SK-N-SH (cell line): ENCODE measurements around the gene LHPP. TPM values are rescaled to one million over a fixed set of nuclear protein-coding genes. Genes with fewer than 3 reads are reported as not detected.

Experiments
- CTCF ChIA-PET: fragments of 300-600, 350-600 bp; formaldehyde crosslinking; extraction: SDS; loops from one replicate; lab custom pipeline; 2021; lab: Yijun Ruan, JAX
- POLR2A ChIA-PET: fragments of 350-600 bp; sonication (Branson Sonifier 250); formaldehyde crosslinking; extraction: SDS; loops from one replicate; lab custom pipeline; 2020; ENCODE audit warnings: antibody characterized with exemption, inconsistent platforms; lab: Yijun Ruan, JAX
- DNase-seq: peaks from one replicate; pipeline ENCODE4 v3.0.0; 2012
- H2AFZ ChIP-seq: fragments of 200-600 bp; sonication (generic); 2 replicates; pipeline ENCODE4 v1.8.1; 2016; ENCODE audit warnings: antibody characterized with exemption, mild to moderate bottlenecking, low read depth
- H3F3A ChIP-seq: fragments of 200-600 bp; sonication (generic); replicated peaks from 2 replicates; pipeline ENCODE3; 2016; ENCODE audit warnings: antibody characterized with exemption, mild to moderate bottlenecking; ENCODE audit not compliant: insufficient read depth
- H3K27ac ChIP-seq, 2 experiments: fragments of 200-500 bp in 1 of 2; fragments of 200-600 bp in 1 of 2; sonication (Bioruptor generic) in 1 of 2; sonication (generic), shearing (Covaris generic) in 1 of 2; 2 replicates each; pipeline versions ENCODE4 v1.5.1 to v1.6.1; 2014 to 2016; ENCODE audit warnings: low read depth in 2 of 2, inconsistent platforms in 1 of 2, low read length in 1 of 2, mild to moderate bottlenecking in 1 of 2, mixed read lengths in 1 of 2
- H3K27me3 ChIP-seq: fragments of 200-600 bp; sonication (generic), shearing (Covaris generic); 2 replicates; pipeline ENCODE4 v1.6.1; 2016; ENCODE audit warnings: mixed run types; ENCODE audit not compliant: insufficient read depth
- H3K36me3 ChIP-seq, 2 experiments: fragments of 200-500 bp in 1 of 2; fragments of 200-600 bp in 1 of 2; sonication (Bioruptor generic) in 1 of 2; sonication (generic) in 1 of 2; replicated peaks in 1 of 2; 2 replicates each; pipeline versions ENCODE3 to v1.5.1; 2014 to 2016; ENCODE audit warnings: low read length in 1 of 2, mild to moderate bottlenecking in 1 of 2; ENCODE audit not compliant: insufficient read depth in 2 of 2, control insufficient read depth in 1 of 2
- H3K4me1 ChIP-seq, 2 experiments: fragments of 200-500 bp in 1 of 2; fragments of 200-600 bp in 1 of 2; sonication (Bioruptor generic) in 1 of 2; sonication (generic), shearing (Covaris generic) in 1 of 2; 2 replicates each; pipeline versions ENCODE4 v1.5.1 to v1.6.1; 2014 to 2016; ENCODE audit warnings: low read depth in 1 of 2, low read length in 1 of 2, mixed run types in 1 of 2; ENCODE audit not compliant: insufficient read depth in 2 of 2, control insufficient read depth in 1 of 2
- H3K4me2 ChIP-seq: fragments of 200-600 bp; sonication (generic), shearing (Covaris generic); 2 replicates; pipeline ENCODE4 v1.6.1; 2017; ENCODE audit warnings: mixed run types
- H3K4me3 ChIP-seq, 2 experiments: fragments of 200-500 bp in 1 of 2; fragments of 200-600 bp in 1 of 2; sonication (Bioruptor generic) in 1 of 2; sonication (generic), shearing (Covaris generic) in 1 of 2; 2 replicates each; pipeline versions ENCODE4 v1.5.1 to v1.8.1; 2014 to 2016; ENCODE audit warnings: low read depth in 2 of 2, inconsistent platforms in 1 of 2, low read length in 1 of 2, mild to moderate bottlenecking in 1 of 2, mixed read lengths in 1 of 2, moderate library complexity in 1 of 2
- H3K79me2 ChIP-seq: fragments of 200-600 bp; sonication (generic); 2 replicates; pipeline ENCODE4 v1.8.1; 2017; ENCODE audit warnings: mild to moderate bottlenecking; ENCODE audit not compliant: insufficient read depth
- H3K9ac ChIP-seq: fragments of 200-600 bp; sonication (generic); 2 replicates; pipeline ENCODE4 v1.6.1; 2017; ENCODE audit warnings: mixed run types
- H3K9me2 ChIP-seq: fragments of 200-600 bp; sonication (generic); 2 replicates; pipeline ENCODE4 v1.6.1; 2017; ENCODE audit warnings: mixed run types
- H3K9me3 ChIP-seq: fragments of 200-600 bp; sonication (generic); 2 replicates; pipeline ENCODE4 v1.6.1; 2017; ENCODE audit warnings: mixed run types, mild to moderate bottlenecking, moderate library complexity
- H4K20me1 ChIP-seq: fragments of 200-600 bp; sonication (generic); 2 replicates; pipeline ENCODE4 v1.6.1; 2017; ENCODE audit warnings: mild to moderate bottlenecking, mixed run types; ENCODE audit not compliant: insufficient read depth
- EP300 ChIP-seq, 2 experiments: IDR thresholded peaks; 2 replicates each; pipeline versions ENCODE4 v1.4.0 to v1.6.1; 2012; ENCODE audit warnings: borderline replicate concordance in 1 of 2, low read depth in 1 of 2, low read length in 1 of 2
- EZH2phosphoT487 ChIP-seq: fragments of 200-600 bp; sonication (generic); IDR thresholded peaks from 2 replicates; pipeline ENCODE4 v1.6.1; 2017; ENCODE audit warnings: low read depth, mixed run types, mild to moderate bottlenecking, antibody characterized with exemption, moderate library complexity, borderline replicate concordance
- GATA2 ChIP-seq: sonication (generic); formaldehyde crosslinking; IDR thresholded peaks from 2 replicates; pipeline ENCODE4 v1.5.0; 2020; ENCODE audit warnings: mild to moderate bottlenecking, missing genetic modification reagents
- IRF3 ChIP-seq: fragments of 150-350 bp; IDR thresholded peaks from 2 replicates; pipeline ENCODE4 v1.6.1; 2016; ENCODE audit warnings: mild to moderate bottlenecking, low read depth, low read length
- JUND ChIP-seq: IDR thresholded peaks from 2 replicates; pipeline ENCODE4 v1.4.0; 2012
- MEF2A ChIP-seq: IDR thresholded peaks from 2 replicates; pipeline ENCODE4 v1.4.0; 2012; ENCODE audit warnings: low read depth, borderline replicate concordance
- NRF1 ChIP-seq: IDR thresholded peaks from 2 replicates; pipeline ENCODE4 v1.6.1; 2012; ENCODE audit warnings: low read depth, mild to moderate bottlenecking, low read length
- PBX3 ChIP-seq: IDR thresholded peaks from 2 replicates; pipeline ENCODE4; 2012
- REST ChIP-seq: IDR thresholded peaks from 2 replicates; pipeline ENCODE4 v1.6.1; 2012; ENCODE audit warnings: mild to moderate bottlenecking, low read depth, low read length, moderate library complexity
- RFX5 ChIP-seq: IDR thresholded peaks from 2 replicates; pipeline ENCODE4 v1.6.1; 2012; ENCODE audit warnings: mild to moderate bottlenecking, improper control_type of control experiment, low read length
- RXRA ChIP-seq: IDR thresholded peaks from 2 replicates; pipeline ENCODE4 v1.4.0; 2012; ENCODE audit warnings: low read depth, mild to moderate bottlenecking, borderline replicate concordance
- TAF1 ChIP-seq: IDR thresholded peaks from 2 replicates; pipeline ENCODE4 v1.6.1; 2012; ENCODE audit warnings: low read depth, mild to moderate bottlenecking, low read length, moderate library complexity, borderline replicate concordance
- TEAD4 ChIP-seq: IDR thresholded peaks from 2 replicates; pipeline ENCODE4 v1.4.0; 2012; ENCODE audit warnings: mild to moderate bottlenecking, borderline replicate concordance; ENCODE audit not compliant: insufficient read depth
- USF1 ChIP-seq: IDR thresholded peaks from 2 replicates; pipeline ENCODE4 v1.4.0; 2012; ENCODE audit warnings: low read depth, borderline replicate concordance
- USF2 ChIP-seq: fragments of 150-350 bp; IDR thresholded peaks from 2 replicates; pipeline ENCODE4 v1.6.1; 2017; ENCODE audit warnings: antibody characterized with exemption, low read length, low read depth, borderline replicate concordance
- WGBS: methylation state at CpG from one replicate; pipeline ENCODE4 v1.1.6; 2017; ENCODE audit warnings: low lambda C conversion rate; 5-methylcytosine and 5-hydroxymethylcytosine counted together
- polyA plus RNA-seq, 3 experiments: library from polyadenylated mRNA; depleted of rRNA; stranded (reverse); fragments of >200 nt; gene quantifications; 2 replicates each; pipeline ENCODE4 v1.2.3, GENCODE V29; 2012

LHPP gene
- polyA plus RNA-seq, 1 of the 3 experiments (the other 2 are of a cell fraction): 29.8 TPM

GRCh38 chr10:124508070-124508667, 46.5 kb downstream of the LHPP start (continued):
- TF ChIP-seq REST: no peak
- TF ChIP-seq MEF2A: no peak
- TF ChIP-seq, all 33 proteins: peak for 0

GRCh38 chr10:124508907-124509454, 47.4 kb downstream of the LHPP start:
- H3K9me2 ChIP-seq: no peaks in the 10 kb centered on the region
- no peaks in the 10 kb centered on the region for H4K20me1 ChIP-seq
- no peak overlapping the region for H3K4me2 ChIP-seq
- H3K27ac ChIP-seq: no peak overlapping the region
- no peaks in the 10 kb centered on the region for H3K4me1 ChIP-seq
- no peaks in the 10 kb centered on the region for H3F3A ChIP-seq
- H3K36me3 ChIP-seq: no peaks in the 10 kb centered on the region
- no peaks in the 10 kb centered on the region for H3K27me3 ChIP-seq
- H3K9me3 ChIP-seq: no peaks in the 10 kb centered on the region
- no peak for DNase-seq
- no peak overlapping the region for H3K4me3 ChIP-seq
- H3K9ac ChIP-seq: no peak overlapping the region
- no peak for TF ChIP-seq NRF1
- no peak for TF ChIP-seq USF2
- TF ChIP-seq EP300 (IDR thresholded peaks at IDR 0.05; ENCODE audit: borderline replicate concordance in 1 of 2, low read depth in 1 of 2, low read length in 1 of 2): no peak
- no peak for TF ChIP-seq EZH2phosphoT487
- H3K79me2 ChIP-seq: no peaks in the 10 kb centered on the region
- POLR2A ChIA-PET: no interaction called here
- WGBS: 76% methylated on average over 5 of the region's 5 CpGs
- H2AFZ ChIP-seq: no peak overlapping the region
- CTCF ChIA-PET: no interaction called here

GRCh38 chr10:124509880-124510632, 48.4 kb downstream of the LHPP start:
- Histone ChIP-seq H3K4me2 (no peak overlapping the region), H3K36me3 (no peaks in the 10 kb centered on the region), H3K4me3 (no peak overlapping the region), H3K79me2 (no peaks in the 10 kb centered on the region), H3K27ac (no peak overlapping the region), H3F3A (no peaks in the 10 kb centered on the region), H3K4me1 (no peaks in the 10 kb centered on the region), H3K9ac (no peak overlapping the region), H3K9me2 (no peaks in the 10 kb centered on the region), H3K9me3 (no peaks in the 10 kb centered on the region), H4K20me1 (no peaks in the 10 kb centered on the region), H2AFZ (no peak overlapping the region), H3K27me3 (no peaks in the 10 kb centered on the region)
- POLR2A ChIA-PET: no interaction called here
- DNase-seq: no peak
- WGBS: 92% methylated on average over 24 of the region's 27 CpGs
- CTCF ChIA-PET: no interaction called here
- TF ChIP-seq IRF3 (no peak), JUND (no peak), TEAD4 (no peak), PBX3 (no peak), TAF1 (no peak), USF1 (no peak), RFX5 (no peak), RXRA (no peak), GATA2 (no peak), NRF1 (no peak), EZH2phosphoT487 (no peak)
